B cell (primary cell): Measurements from ENCODE around the gene RNF166. TPM values are rescaled to one million over a fixed set of nuclear protein-coding genes. Genes with fewer than 3 reads are reported as not detected.

Experiments
- ATAC-seq: fragments of 200-7000 bp; cut with Tn5 transposase; one replicate; pipeline ENCODE4 v1.10.0; 2021; ENCODE audit warnings: low read depth, mild to moderate bottlenecking, moderate number of reproducible peaks, moderate library complexity
- CTCF ChIA-PET: fragments of 350-600 bp; sonication (Branson Sonifier 250); formaldehyde crosslinking; loops from one replicate; lab custom pipeline; 2021; ENCODE audit warnings: antibody characterized with exemption, inconsistent platforms; lab: Charles Lee
- POLR2A ChIA-PET: fragments of 350-600 bp; sonication (Branson Sonifier 250); formaldehyde crosslinking; loops from one replicate; lab custom pipeline; 2021; ENCODE audit warnings: antibody characterized with exemption; lab: Charles Lee
- DNase-seq: peaks from one replicate; pipeline ENCODE4 v3.0.0; 2013
- H2AFZ ChIP-seq: 2 replicates; pipeline ENCODE4 v1.6.1; 2012; ENCODE audit warnings: mild to moderate bottlenecking, low read depth, low read length; ENCODE audit not compliant: insufficient read depth, poor library complexity, severe bottlenecking
- H3K27ac ChIP-seq, 2 donors: 1 replicate in 1 of 2; 2 replicates in 1 of 2; pipeline ENCODE4 v1.5.1; 2012 to 2013; ENCODE audit warnings: low read length in 2 of 2, mild to moderate bottlenecking in 2 of 2, moderate library complexity in 1 of 2
- H3K27me3 ChIP-seq, 4 experiments: fragments of 200-600 bp in 1 of 4; sonication (generic) in 1 of 4; replicated peaks in 1 of 4; 1 replicate in 2 of 4; 2 replicates in 2 of 4; pipeline versions ENCODE4 v1.6.1 to v1.7.0; 2013 to 2016; ENCODE audit warnings: low read length in 3 of 4, mild to moderate bottlenecking in 2 of 4, mixed read lengths in 1 of 4, moderate library complexity in 1 of 4; ENCODE audit not compliant: insufficient read depth in 4 of 4, control insufficient read depth in 3 of 4; ENCODE audit errors: control extremely low read depth in 1 of 4
- H3K36me3 ChIP-seq, 2 experiments: replicated peaks in 1 of 2; 1 replicate in 1 of 2; 2 replicates in 1 of 2; pipeline versions ENCODE4 v1.6.1 to v1.7.1; 2013; ENCODE audit warnings: low read length in 1 of 2; ENCODE audit not compliant: insufficient read depth in 2 of 2, control insufficient read depth in 1 of 2; ENCODE audit errors: control extremely low read depth in 1 of 2, extremely low read depth in 1 of 2
- H3K4me1 ChIP-seq, 2 donors: fragments of 200-600 bp in 1 of 2; sonication (generic) in 1 of 2; 1 replicate in 1 of 2; 2 replicates in 1 of 2; pipeline versions ENCODE4 v1.5.1 to v1.6.1; 2013 to 2017; ENCODE audit warnings: low read length in 2 of 2; ENCODE audit not compliant: control insufficient read depth in 2 of 2, insufficient read depth in 2 of 2
- H3K4me2 ChIP-seq: replicated peaks from 2 replicates; pipeline ENCODE3; 2012; ENCODE audit warnings: mild to moderate bottlenecking, low read depth, low read length; ENCODE audit not compliant: poor library complexity, severe bottlenecking
- H3K4me3 ChIP-seq, 5 experiments: fragments of 200-600 bp in 1 of 5; sonication (generic) in 1 of 5; 1 replicate in 3 of 5; 2 replicates in 2 of 5; pipeline versions ENCODE4 v1.5.1 to v1.7.0; 2011 to 2016; ENCODE audit warnings: low read length in 4 of 5, mild to moderate bottlenecking in 4 of 5, low read depth in 2 of 5, control low read depth in 1 of 5, moderate library complexity in 1 of 5; ENCODE audit not compliant: insufficient read depth in 1 of 5; ENCODE audit errors: control extremely low read depth in 1 of 5, extremely low read depth in 1 of 5
- H3K79me2 ChIP-seq: fragments of 200-600 bp; sonication (generic); one replicate; pipeline ENCODE4 v1.6.0; 2016; ENCODE audit warnings: low read length; ENCODE audit not compliant: control insufficient read depth, insufficient read depth
- H3K9ac ChIP-seq: fragments of 200-600 bp; sonication (generic); 2 replicates; pipeline ENCODE4 v1.6.1; 2017; ENCODE audit warnings: mild to moderate bottlenecking, low read length, moderate library complexity
- H3K9me3 ChIP-seq, 3 donors: one replicate each; pipeline versions ENCODE4 v1.6.1 to v1.7.1; 2013; ENCODE audit warnings: low read length in 2 of 3; ENCODE audit not compliant: control insufficient read depth in 2 of 3, insufficient read depth in 1 of 3; ENCODE audit errors: control extremely low read depth in 1 of 3
- H4K20me1 ChIP-seq: 2 replicates; pipeline ENCODE4 v1.6.0; 2012; ENCODE audit warnings: mild to moderate bottlenecking, low read length; ENCODE audit not compliant: insufficient read depth, control insufficient read depth, poor library complexity, severe bottlenecking
- H3K27ac Mint-ChIP-seq: one replicate; pipeline ENCODE4 v1.8.0; 2021; ENCODE audit warnings: mixed read lengths
- H3K27me3 Mint-ChIP-seq: one replicate; pipeline ENCODE4 v1.8.0; 2021; ENCODE audit warnings: mixed read lengths
- H3K4me1 Mint-ChIP-seq: one replicate; pipeline ENCODE4 v1.8.0; 2021; ENCODE audit warnings: mixed read lengths
- H3K4me3 Mint-ChIP-seq: one replicate; pipeline ENCODE4 v1.8.0; 2021; ENCODE audit warnings: mixed read lengths
- H3K9me3 Mint-ChIP-seq: one replicate; pipeline ENCODE4 v1.8.0; 2022; ENCODE audit warnings: mixed read lengths; ENCODE audit not compliant: insufficient read depth
- EZH2 ChIP-seq: IDR thresholded peaks from 2 replicates; pipeline ENCODE4 v1.6.1; 2012; ENCODE audit warnings: borderline replicate concordance, low read depth, mild to moderate bottlenecking, moderate library complexity, low read length; ENCODE audit not compliant: insufficient read depth, poor library complexity, severe bottlenecking
- whole genome bisulfite sequencing: methylation state at CpG from one replicate; pipeline ENCODE4 v1.1.5; 2013; ENCODE audit warnings: missing lambda C conversion rate; ENCODE audit not compliant: insufficient coverage; 5-methylcytosine and 5-hydroxymethylcytosine counted together
- intact Hi-C: fragments of 100-400 bp; cut with micrococcal nuclease; formaldehyde crosslinking; loops from one replicate; pipeline ENCODE4 v1.10.0; 2022
- polyA plus RNA-seq: library from polyadenylated mRNA; depleted of rRNA; stranded (reverse); fragments of >200 nt; gene quantifications from 2 replicates; pipeline ENCODE4 v1.2.3, GENCODE V29; 2012
- total RNA-seq, 2 donors: library from RNA; stranded (reverse); fragments of 120-200 nt in 1 of 2; gene quantifications; 1 replicate in 1 of 2; 2 replicates in 1 of 2; pipeline versions ENCODE4 v1.2.3 to v1.2.4, GENCODE V29; 2013 to 2022
- TF ChIP-seq, protein P1 (sequence below): fragments of 200-600 bp; IDR thresholded peaks from one replicate; pipeline ENCODE4 v1.8.0; 2022; ENCODE audit warnings: antibody characterized with exemption, mild to moderate bottlenecking

Gene RNF166
- total and polyA plus RNA-seq, 2 donors (not counting 1 experiment from before 2014, with no cell fraction given): 64.1 to 65.0 TPM

DNA sequence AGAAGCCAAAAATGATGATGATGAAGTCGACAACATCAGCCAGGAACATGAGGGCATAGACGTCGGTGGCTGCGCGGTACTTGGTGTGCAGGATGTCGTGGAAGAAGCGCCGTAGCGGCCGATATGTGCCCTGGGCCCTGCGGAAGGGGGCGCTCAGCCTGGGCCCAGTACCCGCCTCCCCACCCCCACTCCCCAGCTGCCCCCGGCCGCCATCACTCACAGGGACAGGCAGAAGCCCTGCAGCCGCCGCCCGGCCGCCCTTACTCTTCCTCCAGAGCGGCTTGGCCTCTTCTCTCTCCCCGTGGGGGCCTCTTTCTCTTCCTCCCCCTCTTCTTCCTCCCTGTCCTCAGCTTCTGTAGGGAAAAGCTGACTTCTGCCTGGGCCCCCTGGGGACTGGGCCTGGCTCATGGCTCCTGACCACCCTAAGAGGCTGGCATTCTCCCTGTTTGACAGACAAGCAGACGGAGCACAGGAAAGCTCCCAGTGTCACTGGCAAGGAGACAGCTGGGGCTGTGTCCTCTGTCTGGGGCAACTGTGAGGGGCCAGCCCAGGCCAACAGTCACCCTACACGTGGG lies 14.3 kb upstream of the RNF166 start:
- ChIA-PET POLR2A (no interaction called here), CTCF (no interaction called here)
- Mint-ChIP-seq H3K9me3 (no peaks in the 10 kb centered on the region), H3K27ac (no peak overlapping the region), H3K27me3 (no peaks in the 10 kb centered on the region), H3K4me3 (no peak overlapping the region), H3K4me1 (no peaks in the 10 kb centered on the region)
- Histone ChIP-seq H2AFZ (no peak overlapping the region), H4K20me1 (peaks cover 19% of the 10 kb centered on the region), H3K79me2 (peaks cover 21% of the 10 kb centered on the region), H3K4me1 (no peaks in the 10 kb centered on the region), H3K27me3 (no peaks in the 10 kb centered on the region), H3K27ac (no peak overlapping the region), H3K9ac (no peak overlapping the region), H3K9me3 (no peaks in the 10 kb centered on the region), H3K4me3 (no peak overlapping the region), H3K4me2 (no peak overlapping the region), H3K36me3 (peaks cover 0 to 94% of the 10 kb centered on the region in 2 experiments)
- no peak for TF ChIP-seq EZH2
- TF ChIP-seq, protein P1, sequence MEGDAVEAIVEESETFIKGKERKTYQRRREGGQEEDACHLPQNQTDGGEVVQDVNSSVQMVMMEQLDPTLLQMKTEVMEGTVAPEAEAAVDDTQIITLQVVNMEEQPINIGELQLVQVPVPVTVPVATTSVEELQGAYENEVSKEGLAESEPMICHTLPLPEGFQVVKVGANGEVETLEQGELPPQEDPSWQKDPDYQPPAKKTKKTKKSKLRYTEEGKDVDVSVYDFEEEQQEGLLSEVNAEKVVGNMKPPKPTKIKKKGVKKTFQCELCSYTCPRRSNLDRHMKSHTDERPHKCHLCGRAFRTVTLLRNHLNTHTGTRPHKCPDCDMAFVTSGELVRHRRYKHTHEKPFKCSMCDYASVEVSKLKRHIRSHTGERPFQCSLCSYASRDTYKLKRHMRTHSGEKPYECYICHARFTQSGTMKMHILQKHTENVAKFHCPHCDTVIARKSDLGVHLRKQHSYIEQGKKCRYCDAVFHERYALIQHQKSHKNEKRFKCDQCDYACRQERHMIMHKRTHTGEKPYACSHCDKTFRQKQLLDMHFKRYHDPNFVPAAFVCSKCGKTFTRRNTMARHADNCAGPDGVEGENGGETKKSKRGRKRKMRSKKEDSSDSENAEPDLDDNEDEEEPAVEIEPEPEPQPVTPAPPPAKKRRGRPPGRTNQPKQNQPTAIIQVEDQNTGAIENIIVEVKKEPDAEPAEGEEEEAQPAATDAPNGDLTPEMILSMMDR: no peak
- intact Hi-C loops: no loop called here
- no peak for ATAC-seq
- no peak for DNase-seq
- WGBS: 90% methylated on average over 12 of the region's 23 CpGs

DNA sequence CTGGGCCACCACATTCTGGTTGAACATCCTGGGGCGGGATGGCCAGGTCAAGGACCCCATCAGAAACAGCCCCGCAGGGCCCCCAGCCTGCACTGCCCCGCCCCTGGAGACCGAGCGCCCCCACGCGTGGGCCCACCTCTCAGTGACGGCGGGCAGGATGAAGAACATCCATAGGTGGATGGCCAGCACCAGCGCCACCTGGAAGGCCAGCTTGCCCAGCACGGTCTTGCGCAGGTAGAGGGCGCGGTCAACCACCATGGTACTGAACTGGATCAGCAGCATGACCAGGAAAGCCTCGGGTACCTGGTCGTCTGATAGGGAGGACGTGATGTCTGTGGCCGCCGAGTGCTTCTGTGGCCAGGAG lies 13.7 kb upstream of the RNF166 start:
- 99% methylated on average over 19 of the region's 19 CpGs for WGBS
- TF ChIP-seq, protein P1: no peak
- no peaks in the 10 kb centered on the region for H3K4me1 Mint-ChIP-seq
- H3K4me2 ChIP-seq: no peak overlapping the region
- no peak for DNase-seq
- ChIA-PET POLR2A (no interaction called here), CTCF (no interaction called here)
- no peak overlapping the region for H3K9ac ChIP-seq
- H3K4me1 ChIP-seq: no peaks in the 10 kb centered on the region
- H3K27ac Mint-ChIP-seq: no peak overlapping the region
- no peaks in the 10 kb centered on the region for H3K9me3 Mint-ChIP-seq
- no peaks in the 10 kb centered on the region for H3K9me3 ChIP-seq
- H3K4me3 Mint-ChIP-seq: no peak overlapping the region
- H3K79me2 ChIP-seq: peaks cover 15% of the 10 kb centered on the region
- peaks cover 0 to 94% of the 10 kb centered on the region in 2 experiments for H3K36me3 ChIP-seq
- H3K27me3 Mint-ChIP-seq: no peaks in the 10 kb centered on the region
- H2AFZ ChIP-seq: no peak overlapping the region
- intact Hi-C loops: no loop called here
- no peaks in the 10 kb centered on the region for H3K27me3 ChIP-seq
- H3K4me3 ChIP-seq: no peak overlapping the region
- H4K20me1 ChIP-seq: peaks cover 19% of the 10 kb centered on the region
- no peak overlapping the region for H3K27ac ChIP-seq
- no peak for ATAC-seq
